HG03378 (cell line): ENCODE data around the gene TIMM22.
A peak's percentile ranks its signal among the peaks of the same experiment; 100 is the strongest.
"Not testable (repeated sequence)": the region's sequence is repeated elsewhere in the genome, so short reads cannot be mapped to it uniquely, and the experiment has no call there.

Source experiments
- ATAC-seq: cut with Tn5 transposase; IDR thresholded peaks from one replicate; pipeline ENCODE4 v1.9.1; 2021; ENCODE audit warnings: mild to moderate bottlenecking, moderate library complexity; ENCODE audit not compliant: unreplicated experiment

Gene TIMM22

DNA sequence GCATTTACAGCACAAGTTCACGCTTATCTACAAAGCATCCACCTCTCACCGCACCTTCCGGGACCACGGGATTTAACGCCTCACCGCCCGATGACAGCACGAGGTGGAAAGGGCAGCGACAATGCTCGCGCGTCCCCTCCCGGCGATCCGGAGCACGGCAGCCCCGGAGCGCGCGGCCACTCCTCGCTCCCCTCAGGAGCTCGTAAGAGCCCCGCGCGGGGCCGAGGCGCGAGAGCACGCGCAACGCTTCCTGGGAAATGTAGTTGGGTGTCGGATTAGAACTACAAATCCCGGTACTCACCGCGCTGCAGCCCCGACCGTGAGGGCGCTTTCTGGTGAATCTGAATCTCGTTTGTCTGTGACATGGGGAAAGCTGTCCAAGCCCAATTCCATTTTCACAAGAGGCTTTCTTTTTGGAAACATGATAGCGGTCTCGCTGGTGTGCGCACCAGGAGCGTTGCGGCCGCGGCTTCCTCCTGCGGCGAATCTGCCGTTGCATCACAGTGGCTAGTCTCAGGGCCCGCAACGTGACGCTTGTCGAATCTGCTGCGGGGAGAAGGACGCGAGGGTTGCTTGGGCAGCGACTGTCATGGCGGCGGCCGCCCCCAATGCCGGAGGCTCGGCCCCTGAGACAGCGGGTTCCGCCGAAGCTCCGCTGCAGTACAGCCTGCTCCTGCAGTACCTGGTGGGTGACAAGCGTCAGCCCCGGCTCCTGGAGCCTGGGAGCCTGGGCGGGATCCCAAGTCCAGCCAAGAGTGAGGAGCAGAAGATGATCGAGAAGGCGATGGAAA, at the start of gene TIMM22:
TSS of gene TIMM22 (plus strand) at position 576 of the 791 bp plus-strand sequence. CDS start at position 590, 14 bp downstream.
- peak; percentile 88 for ATAC-seq

DNA sequence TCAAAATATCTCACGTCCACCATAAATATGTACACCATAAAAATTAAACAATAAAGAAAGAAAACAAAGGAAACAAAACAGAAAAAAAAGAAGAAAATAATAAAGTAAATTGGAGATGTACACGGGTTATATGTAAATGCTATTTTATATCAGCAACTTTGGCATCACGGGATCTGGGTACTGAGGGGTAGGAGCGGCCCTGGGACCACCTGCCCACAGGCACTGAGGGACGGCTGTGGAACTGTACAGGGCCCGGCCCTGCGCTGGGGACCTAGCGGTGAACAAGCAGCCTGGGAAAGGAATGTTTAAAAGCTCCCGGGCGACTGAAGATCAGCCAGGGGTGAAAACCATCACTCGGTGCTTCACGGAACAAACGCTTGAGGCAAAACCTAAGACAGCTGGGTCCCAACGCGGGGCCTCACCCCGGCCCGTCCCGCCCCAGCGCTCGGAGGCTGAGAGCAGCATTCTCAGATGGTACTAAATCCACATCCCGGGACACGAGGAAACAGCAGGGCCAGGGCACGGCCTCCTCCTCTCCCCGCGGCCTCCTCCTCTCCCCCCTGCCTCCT, 48.6 kb upstream of the TIMM22 start:
- no peak for ATAC-seq

DNA sequence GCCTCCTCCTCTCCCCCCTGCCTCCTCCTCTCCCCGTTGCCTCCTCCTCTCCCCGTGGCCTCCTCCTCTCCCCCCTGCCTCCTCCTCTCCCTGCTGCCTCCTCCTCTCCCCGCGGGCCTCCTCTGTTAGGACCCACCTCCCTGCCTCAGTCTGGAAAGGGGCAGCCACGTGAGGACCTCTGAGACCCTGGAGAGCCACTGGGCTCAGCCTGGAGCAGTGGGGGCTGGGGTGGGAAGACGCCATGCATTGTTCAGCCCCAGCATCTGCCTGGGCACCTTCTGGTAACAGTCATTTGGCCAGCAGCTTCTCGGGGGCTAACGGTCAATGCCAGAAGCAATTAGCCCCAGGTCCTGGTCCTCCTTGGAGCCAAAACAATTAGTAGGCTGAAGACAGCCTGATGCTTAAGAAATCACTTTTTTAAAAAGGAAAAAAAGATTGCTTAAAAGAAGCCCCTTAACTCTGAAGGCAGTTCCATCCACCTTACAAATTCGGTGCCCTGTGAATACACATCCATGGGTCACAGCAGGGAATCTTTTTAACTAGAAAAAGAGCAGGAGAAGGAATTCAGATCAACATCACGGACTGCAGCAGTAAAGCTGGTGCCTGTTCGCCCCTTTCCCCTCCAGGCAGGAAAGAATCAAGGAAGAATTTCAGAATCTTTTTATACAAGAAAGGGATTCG, 47.2 kb upstream of the TIMM22 start:
- no peak for ATAC-seq

DNA sequence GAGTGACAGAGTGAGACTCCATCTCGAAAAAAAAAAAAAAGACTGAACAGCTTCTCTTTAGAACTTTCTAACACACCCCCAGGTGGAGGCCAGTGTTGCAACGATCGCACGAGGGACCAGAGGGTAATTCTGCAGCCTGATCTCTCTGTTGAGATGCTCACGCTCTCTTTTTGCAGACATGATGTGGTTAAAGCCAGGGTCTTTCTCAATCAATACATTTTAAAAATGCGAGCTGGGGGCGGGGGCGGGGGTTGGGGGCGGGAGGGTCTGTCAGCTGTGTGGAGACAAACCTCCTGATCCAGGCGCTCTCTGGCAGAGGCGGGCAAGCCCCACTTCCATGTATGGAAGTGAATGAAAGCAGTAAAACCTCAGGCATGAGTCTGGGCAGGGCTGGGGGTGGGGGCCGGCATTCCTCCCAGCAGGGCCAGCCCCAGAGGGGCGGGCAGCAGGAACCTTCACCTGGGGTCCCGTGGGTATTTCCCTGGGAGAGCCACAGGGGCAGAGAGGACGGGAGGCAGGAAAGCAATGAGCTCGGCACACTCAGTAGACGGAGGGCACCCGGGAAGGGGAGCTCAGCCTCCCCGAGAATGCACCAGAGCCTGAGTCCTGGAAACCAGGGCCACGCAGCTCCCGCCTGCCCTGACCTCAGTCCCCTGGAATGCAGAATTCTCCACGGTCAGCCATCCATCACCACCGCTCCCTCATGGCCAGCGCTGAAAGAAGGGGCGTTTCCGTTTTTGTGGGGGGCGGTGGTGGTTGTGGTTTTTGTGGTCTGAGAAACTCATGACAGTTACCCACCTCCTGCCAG, 45.4 kb upstream of the TIMM22 start:
- ATAC-seq = no peak

DNA sequence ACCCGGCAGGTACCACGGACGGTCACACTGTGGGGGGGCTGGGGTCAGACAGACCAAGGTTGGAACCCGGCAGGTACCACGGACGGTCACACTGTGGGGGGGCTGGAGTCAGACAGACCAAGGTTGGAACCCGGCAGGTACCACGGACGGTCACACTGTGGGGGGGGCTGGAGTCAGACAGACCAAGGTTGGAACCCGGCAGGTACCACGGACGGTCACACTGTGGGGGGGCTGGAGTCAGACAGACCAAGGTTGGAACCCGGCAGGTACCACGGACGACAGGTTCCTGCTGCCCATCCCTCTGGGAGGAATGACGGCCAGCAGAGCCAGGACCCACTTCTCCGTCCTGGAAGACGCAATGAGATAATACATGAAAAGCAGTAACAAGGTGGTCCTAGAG, 44.3 kb upstream of the TIMM22 start:
- not testable (repeated sequence) for ATAC-seq

DNA sequence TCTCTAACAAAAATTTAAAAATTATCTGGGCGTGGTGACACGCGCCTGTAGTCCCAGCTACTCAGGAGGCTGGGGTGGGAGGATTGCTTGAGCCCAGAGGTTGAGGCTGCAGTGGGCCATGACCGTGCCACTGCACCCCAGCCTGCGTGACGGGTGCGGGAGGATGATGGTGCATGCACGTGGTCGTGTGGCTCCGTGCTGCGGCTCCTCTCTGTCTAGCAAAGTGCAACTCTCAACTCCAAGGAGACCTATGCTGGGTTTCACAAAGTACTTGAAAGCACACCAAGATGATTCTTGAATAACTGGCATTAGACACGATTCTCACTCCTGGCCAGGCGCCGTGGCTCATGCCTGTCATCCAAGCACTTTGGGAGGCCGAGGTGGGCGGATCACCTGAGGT, 43.2 kb upstream of the TIMM22 start:
- ATAC-seq = no peak

DNA sequence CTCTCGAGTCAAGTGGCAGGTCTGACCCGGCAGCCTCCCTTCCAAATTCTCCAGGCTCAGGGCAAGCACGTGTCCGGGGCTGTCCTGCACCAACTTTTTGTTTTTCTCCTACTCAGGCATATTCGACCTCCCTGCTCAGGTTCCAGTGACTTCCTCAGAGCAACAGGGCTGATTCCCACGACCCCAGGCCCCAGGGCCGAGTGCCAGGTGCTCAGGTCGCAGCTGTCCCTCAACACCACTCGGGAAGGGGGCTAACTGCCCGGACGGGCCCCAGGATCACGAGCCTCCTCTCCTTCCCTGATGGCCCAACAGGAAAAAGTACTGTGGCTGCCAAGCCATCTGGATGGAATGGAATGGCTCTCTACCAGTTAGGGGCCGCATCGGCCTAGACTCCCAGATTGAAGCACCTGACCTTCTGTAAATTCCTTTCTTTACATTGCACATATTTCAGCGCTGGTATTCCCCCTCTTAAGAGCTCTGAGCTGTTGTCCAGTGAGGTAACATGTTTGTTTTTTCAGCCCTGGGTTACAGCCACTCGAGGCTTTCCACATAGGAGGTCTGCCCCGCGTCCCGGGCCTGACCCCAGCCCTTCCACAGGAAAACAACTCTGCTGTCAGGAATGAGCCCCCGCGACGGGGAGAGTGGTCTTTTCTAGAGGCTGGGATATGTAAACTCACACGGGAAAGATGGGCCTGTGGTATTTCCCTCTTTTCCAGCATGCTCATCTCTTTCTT, 42.3 kb upstream of the TIMM22 start:
- no peak for ATAC-seq

DNA sequence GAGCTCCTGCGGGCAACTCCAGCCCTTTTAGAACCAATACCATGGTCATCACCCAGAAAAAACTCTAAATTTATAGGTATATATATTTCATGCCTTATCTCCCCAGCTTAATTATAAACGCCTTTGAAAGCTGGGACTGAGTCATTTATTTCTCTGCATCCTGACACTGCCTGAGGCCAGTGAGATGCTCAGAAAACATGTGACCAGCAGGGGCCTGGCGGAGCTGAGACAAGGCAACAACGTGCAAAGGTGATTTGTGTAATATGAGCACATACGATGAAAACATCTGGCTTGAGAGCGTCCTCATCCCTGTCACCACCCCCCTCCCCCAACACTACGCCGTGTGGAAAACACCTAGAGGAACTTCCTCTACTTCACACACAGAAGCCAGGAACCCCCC, 40.0 kb upstream of the TIMM22 start:
- no peak for ATAC-seq

DNA sequence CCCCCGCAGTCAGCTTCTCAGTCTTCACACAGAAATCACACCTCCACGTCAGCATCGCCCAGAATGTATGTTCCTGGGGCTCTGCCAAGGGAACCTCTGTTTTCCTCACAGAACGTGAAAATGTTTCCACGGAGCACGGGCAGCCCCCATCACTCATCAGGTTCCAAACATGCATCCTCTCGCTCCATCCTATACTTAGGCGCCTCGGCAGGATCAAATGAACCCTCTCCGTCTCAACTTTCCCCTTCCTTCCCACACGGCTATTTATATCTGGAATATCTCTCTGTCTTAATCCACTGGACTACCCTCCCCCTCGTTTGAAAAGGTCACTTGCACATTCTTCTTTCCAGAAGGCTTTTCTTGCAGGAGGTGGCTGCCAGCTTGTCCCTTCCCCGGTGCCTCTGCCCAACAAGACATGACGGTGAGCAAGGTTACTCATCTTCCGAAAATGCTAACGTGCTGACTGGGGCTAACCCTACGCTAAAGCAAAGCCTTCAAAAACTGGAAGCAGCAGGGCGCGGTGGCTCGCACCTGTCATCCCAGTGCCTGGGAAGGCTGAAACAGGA, 39.0 kb upstream of the TIMM22 start:
- ATAC-seq = no peak

DNA sequence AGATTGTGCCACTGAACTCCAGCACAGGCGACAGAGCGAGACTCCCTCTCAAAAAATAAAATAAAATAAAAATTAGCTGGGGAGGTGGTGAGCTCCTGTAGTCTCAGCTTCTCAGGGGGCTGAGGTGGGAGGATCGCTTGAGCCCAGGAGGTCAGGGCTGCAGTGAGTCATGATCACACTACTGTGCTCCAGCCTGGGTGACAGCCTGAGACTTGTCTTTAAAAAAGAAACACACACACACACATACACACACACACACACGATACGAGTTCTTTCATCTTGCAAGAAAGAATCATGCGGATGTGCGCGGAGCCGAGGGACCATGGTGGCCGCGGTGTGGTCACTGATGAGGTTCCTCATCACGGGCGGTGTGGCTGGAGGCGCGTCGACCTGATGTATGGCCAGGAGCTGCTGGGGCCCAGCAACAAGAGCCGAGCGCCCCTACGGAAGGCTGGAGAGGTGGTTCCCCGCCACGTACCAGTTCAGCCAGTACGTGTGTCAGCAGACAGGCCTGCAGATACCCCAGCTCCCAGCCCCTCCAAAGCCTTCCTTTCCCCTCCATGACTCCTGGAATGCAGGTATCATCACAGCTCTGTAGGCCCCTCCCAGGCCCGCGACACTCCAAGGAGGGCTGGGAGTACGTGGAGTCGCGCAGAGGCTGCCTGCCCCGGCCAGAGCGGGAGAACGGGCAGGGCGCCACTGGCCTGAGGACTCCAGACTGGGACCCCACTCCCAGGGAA, 38.0 kb upstream of the TIMM22 start:
- ATAC-seq = no peak

DNA sequence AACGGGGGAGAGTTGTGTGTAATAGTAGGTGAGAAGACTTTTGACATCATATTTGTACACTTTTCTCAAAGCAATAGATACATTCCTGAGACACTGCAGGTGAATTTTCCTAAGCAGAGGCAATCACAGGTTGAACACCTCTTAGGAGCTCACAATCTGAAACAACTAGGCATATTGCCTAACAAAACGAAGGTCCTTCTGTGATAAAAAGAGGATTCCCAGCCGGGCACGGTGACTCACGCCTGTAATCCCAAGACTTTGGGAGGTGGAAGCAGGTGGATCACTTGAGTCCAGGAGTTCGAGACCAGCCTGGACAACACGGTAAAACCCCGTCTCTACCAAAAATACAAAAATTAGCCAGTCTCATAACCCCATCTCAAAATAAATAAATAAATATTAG, 34.8 kb upstream of the TIMM22 start:
- no peak for ATAC-seq

DNA sequence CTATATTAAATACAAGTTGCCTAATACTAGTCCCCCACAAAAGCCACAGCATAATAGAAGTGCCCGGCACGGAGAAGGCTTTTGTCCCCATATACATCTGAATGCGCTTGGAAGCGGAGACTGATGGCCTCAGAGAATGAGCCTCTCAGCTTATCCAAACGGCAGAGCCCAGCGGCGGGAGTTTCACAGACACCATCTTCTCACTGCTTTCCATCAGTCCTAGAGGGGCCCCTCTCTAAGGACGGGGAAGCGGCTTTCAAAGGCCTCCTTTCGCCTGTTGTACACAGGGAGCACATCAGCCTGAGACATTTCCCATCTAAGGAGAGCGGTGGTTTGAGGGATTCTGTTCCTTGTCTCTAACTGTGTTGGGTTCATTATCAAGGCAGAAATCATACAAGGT, 34.3 kb upstream of the TIMM22 start:
- no peak for ATAC-seq

DNA sequence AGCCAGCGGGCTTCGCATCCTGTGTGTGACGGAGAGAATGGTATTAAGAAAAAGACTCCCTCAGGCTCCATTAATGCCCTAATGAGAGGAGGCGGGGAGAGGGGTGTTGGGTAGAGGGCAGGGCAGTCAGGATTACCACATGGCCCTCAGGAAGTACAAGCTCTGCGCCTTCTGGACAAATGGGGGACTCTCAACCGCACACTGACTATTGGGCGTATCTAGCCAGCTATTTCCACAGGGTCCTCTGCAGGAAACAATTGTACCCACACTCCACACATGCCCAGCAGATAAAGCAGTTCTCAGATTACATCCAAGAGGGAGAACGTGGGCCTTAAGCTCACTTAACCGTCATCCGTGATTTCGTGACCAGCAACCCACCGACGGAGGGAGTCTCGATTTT, 32.1 kb upstream of the TIMM22 start:
- ATAC-seq = no peak

DNA sequence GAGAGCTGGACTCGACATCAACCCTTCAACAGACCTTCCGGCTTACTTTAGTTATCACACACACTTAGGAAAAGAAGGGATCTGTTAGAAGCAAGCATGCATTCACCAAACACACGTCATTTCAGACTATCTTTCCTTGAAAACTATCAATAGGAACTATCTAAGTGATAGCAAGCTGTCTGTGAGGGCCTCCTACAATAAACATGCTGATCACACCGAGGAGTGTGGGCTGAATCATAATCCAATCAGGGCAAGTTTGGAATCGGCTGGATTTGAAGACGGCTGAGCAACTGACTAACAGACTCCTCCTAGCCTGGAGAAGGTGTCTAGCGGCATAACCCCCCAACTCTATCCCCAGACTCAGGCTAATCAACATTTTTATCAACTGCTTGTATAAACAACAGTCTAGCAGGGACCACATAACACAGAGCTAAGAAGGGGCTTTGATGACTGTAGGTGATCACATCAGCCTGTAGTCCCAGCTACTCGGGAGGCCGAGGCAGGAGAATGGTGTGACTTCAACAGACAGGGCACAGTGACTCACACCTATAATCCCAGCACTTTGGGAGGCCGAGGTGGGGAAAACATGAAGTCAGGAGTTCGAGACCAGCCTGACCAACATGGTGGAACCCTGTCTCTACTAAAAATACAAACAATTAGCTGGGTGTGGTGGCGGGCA, 31.5 kb upstream of the TIMM22 start:
- ATAC-seq = no peak

DNA sequence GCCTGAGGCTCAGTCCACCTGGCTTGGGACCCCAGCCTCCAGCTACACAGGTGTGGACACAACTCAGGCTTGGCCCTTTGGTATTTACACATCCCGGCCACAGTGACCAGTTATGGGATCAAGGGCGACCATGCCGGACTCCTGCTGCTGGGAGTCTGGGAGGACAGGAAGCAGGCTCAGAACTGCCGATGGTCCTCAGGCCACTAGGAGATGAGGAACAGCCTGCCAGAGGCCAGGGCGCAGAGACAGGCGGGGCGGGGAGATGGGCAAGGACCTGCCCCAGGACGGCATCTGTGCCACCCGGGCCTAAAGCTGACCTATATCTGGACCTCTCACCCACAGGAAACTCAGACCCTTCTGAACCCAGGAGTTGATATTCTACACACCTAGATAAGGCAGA, 29.8 kb upstream of the TIMM22 start:
- ATAC-seq = no peak

DNA sequence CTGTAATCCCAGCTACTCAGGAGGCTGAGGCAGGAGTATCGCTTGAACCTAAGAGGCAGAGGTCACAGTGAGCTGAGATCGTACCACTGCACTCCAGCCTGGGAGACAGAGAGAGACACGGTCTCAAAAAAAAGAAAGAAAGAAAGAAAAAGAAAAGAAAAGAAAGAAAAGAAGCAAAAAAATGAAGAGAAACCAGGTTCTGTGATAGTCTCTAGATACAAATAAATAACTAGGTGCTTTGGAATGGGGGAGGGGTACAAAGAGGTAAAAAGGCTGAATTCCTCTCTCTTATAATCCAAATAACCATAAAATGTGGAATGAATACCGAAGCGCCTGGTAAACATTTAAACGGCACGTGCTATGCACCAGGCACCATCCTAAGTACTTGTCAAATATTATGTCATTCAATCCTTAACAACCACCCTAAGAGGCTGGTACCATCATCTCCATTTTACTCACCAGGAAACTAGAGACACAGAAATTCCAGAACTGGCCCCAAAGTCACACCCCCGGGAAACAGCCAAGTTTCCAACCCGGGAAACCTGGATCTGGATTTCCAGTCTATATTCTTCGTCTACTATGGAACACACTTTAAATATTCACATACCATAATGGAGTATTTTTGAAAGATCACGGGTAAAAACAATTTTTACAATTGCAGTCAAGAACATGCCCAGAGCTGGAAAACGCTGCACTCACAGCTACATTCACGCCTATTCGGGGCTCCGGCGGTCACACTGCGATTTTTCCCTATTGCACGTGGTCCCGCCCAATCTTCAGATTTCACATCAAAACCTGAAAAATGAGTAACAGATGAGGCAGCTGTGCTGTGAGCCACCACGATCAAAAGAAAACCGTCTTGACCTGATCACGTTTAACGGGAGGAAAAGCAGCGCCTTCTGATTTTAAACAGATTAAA, 27.9 kb upstream of the TIMM22 start:
- ATAC-seq = no peak

DNA sequence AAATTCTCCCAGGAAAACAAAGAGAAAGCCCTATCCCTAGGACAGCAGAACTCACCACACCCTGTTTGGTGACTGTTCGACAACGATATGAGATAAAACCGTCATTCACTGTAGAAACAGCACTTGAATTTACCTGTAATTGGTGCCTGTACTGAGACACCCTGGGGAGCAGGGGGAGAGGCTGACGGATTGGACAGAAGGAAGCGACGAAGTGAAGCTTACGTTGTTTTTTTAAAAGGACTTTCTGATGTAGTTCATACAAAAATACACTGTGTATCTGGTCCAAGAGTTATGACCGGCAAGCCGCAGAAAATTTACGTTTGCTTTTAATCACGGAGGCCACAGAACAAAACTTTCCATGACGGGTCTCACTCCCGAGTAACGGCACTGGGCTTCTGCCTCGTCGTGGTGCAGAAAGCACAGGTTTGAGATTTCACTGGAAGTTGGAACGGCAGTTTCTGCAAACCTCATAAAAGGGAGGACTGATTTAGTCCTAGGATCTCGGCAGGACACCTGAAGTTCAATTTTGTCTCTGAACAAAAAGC, 27.0 kb upstream of the TIMM22 start:
- no peak for ATAC-seq

DNA sequence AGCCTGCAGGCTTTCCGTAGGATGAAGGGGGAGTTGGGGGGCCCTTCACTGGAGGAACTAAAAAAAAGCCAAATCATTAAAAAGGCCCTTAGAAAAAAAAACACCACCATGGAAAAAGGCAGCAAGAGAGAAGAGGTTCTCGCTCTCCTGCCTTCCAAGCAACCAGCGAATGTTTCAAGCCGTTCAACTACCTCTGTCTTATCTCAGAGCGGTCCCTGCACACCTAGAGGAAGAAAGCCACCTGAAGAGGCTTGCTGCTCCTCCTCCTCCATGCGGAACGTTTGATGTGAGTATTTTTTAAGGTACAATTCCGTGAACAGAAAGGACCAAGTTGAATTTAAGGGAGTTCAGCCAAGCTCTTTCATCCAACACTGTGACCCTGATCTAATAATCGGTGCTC, 26.6 kb upstream of the TIMM22 start:
- no peak for ATAC-seq
